ENCODE results near the gene ADAMTS12.

GRCh38 chr5:33491941-33492340, 399.8 kb downstream of the ADAMTS12 start:
- TF ChIP-seq CTCF (IDR thresholded peaks at IDR 0.05 in 4 of 5, conservative IDR thresholded peaks at IDR 0.05 in 1 of 5) = no peak
- TF ChIP-seq POLR2A (IDR thresholded peaks at IDR 0.05) = no peak
